CD14-positive monocyte (primary cell): ENCODE results near the gene RPTOR. TPM values are rescaled to one million over a fixed set of nuclear protein-coding genes. Genes with fewer than 3 reads are reported as not detected.

ENCODE experiments used
- DNase-seq, 3 donors: peaks; one replicate each; pipeline ENCODE4 v3.0.0-alpha.2; 2011 to 2022
- H2AFZ ChIP-seq: 2 replicates; pipeline ENCODE4 v1.6.0; 2012; ENCODE audit warnings: mild to moderate bottlenecking, low read depth, low read length, inconsistent platforms; ENCODE audit not compliant: insufficient read depth, poor library complexity, severe bottlenecking
- H3K27ac ChIP-seq, 2 donors: 1 replicate in 1 of 2; 2 replicates in 1 of 2; pipeline ENCODE4 v1.5.1; 2012 to 2013; ENCODE audit warnings: low read length in 2 of 2, control low read depth in 1 of 2, inconsistent platforms in 1 of 2, low read depth in 1 of 2, mild to moderate bottlenecking in 1 of 2
- H3K27me3 ChIP-seq, 2 donors: one replicate each; pipeline versions ENCODE4 v1.6.0 to v1.6.1; 2011 to 2013; ENCODE audit warnings: low read length in 2 of 2; ENCODE audit not compliant: control insufficient read depth in 2 of 2, insufficient read depth in 2 of 2
- H3K36me3 ChIP-seq, 2 donors: replicated peaks in 1 of 2; 1 replicate in 1 of 2; 2 replicates in 1 of 2; pipeline versions ENCODE4 v1.5.1 to v1.6.1; 2012 to 2013; ENCODE audit warnings: low read length in 2 of 2, control low read depth in 1 of 2, inconsistent platforms in 1 of 2, mild to moderate bottlenecking in 1 of 2; ENCODE audit not compliant: insufficient read depth in 2 of 2, control insufficient read depth in 1 of 2
- H3K4me1 ChIP-seq, 2 donors: 1 replicate in 1 of 2; 2 replicates in 1 of 2; pipeline versions ENCODE4 v1.5.1 to v1.6.1; 2012 to 2013; ENCODE audit warnings: low read length in 2 of 2, control low read depth in 1 of 2, inconsistent platforms in 1 of 2, mild to moderate bottlenecking in 1 of 2, moderate library complexity in 1 of 2; ENCODE audit not compliant: insufficient read depth in 2 of 2, control insufficient read depth in 1 of 2
- H3K4me2 ChIP-seq: replicated peaks from 2 replicates; pipeline ENCODE3; 2012; ENCODE audit warnings: low read length, moderate library complexity, mild to moderate bottlenecking; ENCODE audit not compliant: poor library complexity, severe bottlenecking; ENCODE audit errors: extremely low read depth
- H3K4me3 ChIP-seq, 3 experiments: fragments of 200-600 bp in 1 of 3; sonication (generic) in 1 of 3; replicated peaks in 1 of 3; 1 replicate in 2 of 3; 2 replicates in 1 of 3; pipeline ENCODE4 v1.5.1; 2011 to 2013; ENCODE audit warnings: low read length in 3 of 3, mild to moderate bottlenecking in 3 of 3, control low read depth in 2 of 3, low read depth in 2 of 3, inconsistent platforms in 1 of 3, moderate library complexity in 1 of 3
- H3K79me2 ChIP-seq: 2 replicates; pipeline ENCODE4 v1.6.0; 2012; ENCODE audit warnings: mild to moderate bottlenecking, control low read depth, inconsistent platforms, low read length, moderate library complexity; ENCODE audit not compliant: insufficient read depth
- H3K9ac ChIP-seq: 2 replicates; pipeline ENCODE4 v1.6.0; 2017; ENCODE audit warnings: low read length, mild to moderate bottlenecking; ENCODE audit not compliant: insufficient read depth, poor library complexity, severe bottlenecking
- H3K9me3 ChIP-seq, 2 donors: replicated peaks in 1 of 2; 1 replicate in 1 of 2; 2 replicates in 1 of 2; pipeline versions ENCODE4 v1.5.1 to v1.6.1; 2012 to 2013; ENCODE audit warnings: low read length in 2 of 2, control low read depth in 1 of 2; ENCODE audit not compliant: control insufficient read depth in 1 of 2, insufficient read depth in 1 of 2
- H4K20me1 ChIP-seq: 2 replicates; pipeline ENCODE4 v1.6.0; 2012; ENCODE audit warnings: mild to moderate bottlenecking, low read length, control low read depth, moderate library complexity; ENCODE audit not compliant: insufficient read depth
- H3K27ac Mint-ChIP-seq, 7 donors: one replicate each; pipeline ENCODE4 v1.8.0; 2020; ENCODE audit warnings: mild to moderate bottlenecking in 7 of 7, mixed read lengths in 7 of 7, moderate library complexity in 6 of 7, inconsistent platforms in 2 of 7
- H3K27me3 Mint-ChIP-seq, 3 donors: one replicate each; pipeline ENCODE4 v1.8.0; 2021 to 2022; ENCODE audit warnings: low read depth in 3 of 3, mild to moderate bottlenecking in 3 of 3, mixed read lengths in 3 of 3, moderate library complexity in 3 of 3, inconsistent platforms in 1 of 3
- H3K36me3 Mint-ChIP-seq, 2 donors: one replicate each; pipeline ENCODE4 v1.8.0; 2020; ENCODE audit warnings: mixed read lengths in 2 of 2, inconsistent platforms in 1 of 2, mild to moderate bottlenecking in 1 of 2
- H3K4me1 Mint-ChIP-seq: one replicate; pipeline ENCODE4 v1.8.0; 2020; ENCODE audit warnings: mild to moderate bottlenecking, mixed read lengths
- H3K4me3 Mint-ChIP-seq, 2 donors: one replicate each; pipeline ENCODE4 v1.8.0; 2020; ENCODE audit warnings: mild to moderate bottlenecking in 2 of 2, mixed read lengths in 2 of 2, moderate library complexity in 1 of 2
- H3K9me3 Mint-ChIP-seq, 7 donors: one replicate each; pipeline ENCODE4 v1.8.0; 2020 to 2022; ENCODE audit warnings: mixed read lengths in 7 of 7, mild to moderate bottlenecking in 6 of 7, moderate library complexity in 6 of 7, inconsistent platforms in 2 of 7
- CTCF ChIP-seq: fragments of 200-600 bp; IDR thresholded peaks from one replicate; pipeline ENCODE4 v1.8.0; 2022; ENCODE audit warnings: antibody characterized with exemption, mild to moderate bottlenecking
- WGBS: methylation state at CpG from one replicate; pipeline ENCODE4 v1.1.5; 2013; ENCODE audit warnings: missing lambda C conversion rate; ENCODE audit not compliant: insufficient coverage; 5-methylcytosine and 5-hydroxymethylcytosine counted together
- intact Hi-C, 2 donors: fragments of 100-400 bp; cut with micrococcal nuclease; formaldehyde crosslinking; loops; one replicate each; pipeline versions ENCODE4 v1.15.0 to v1.15.1; 2023
- polyA plus RNA-seq, 3 donors: library from polyadenylated mRNA; depleted of rRNA in 1 of 3; unstranded in 2 of 3; stranded (reverse) in 1 of 3; fragments of 300-500 nt in 2 of 3; fragments of >200 nt in 1 of 3; fragmentation: Illumina TruSeq in 2 of 3; gene quantifications; 1 replicate in 2 of 3; 2 replicates in 1 of 3; pipeline ENCODE4 v1.2.3, GENCODE V29; 2012 to 2021

The RPTOR gene
- polyA plus RNA-seq, 3 donors, result 1.1 to 8.7 (median 2.6) TPM

- intact Hi-C loops, result no loop called here
- peaks cover 23% of the 10 kb centered on the region for H3K4me1 Mint-ChIP-seq
These were observed 290.2 kb downstream of the RPTOR start for GRCh38 chr17:80834893-80835275.

GRCh38 chr17:80835816-80836657, 291.4 kb downstream of the RPTOR start:
- Histone ChIP-seq H2AFZ (no peak overlapping the region), H3K4me1 (peaks cover 13 to 15% of the 10 kb centered on the region in 2 donors), H3K9ac (no peak overlapping the region), H3K27ac (no peak overlapping the region), H3K4me2 (no peak overlapping the region), H3K9me3 (no peaks in the 10 kb centered on the region), H4K20me1 (no peaks in the 10 kb centered on the region), H3K4me3 (no peak overlapping the region), H3K79me2 (no peaks in the 10 kb centered on the region), H3K36me3 (peaks cover 8 to 18% of the 10 kb centered on the region in 2 donors), H3K27me3 (no peaks in the 10 kb centered on the region)
- peak overlapping the region in 3 of 7 donors; percentile 5 to 49 (median 25) for H3K27ac Mint-ChIP-seq
- H3K4me3 Mint-ChIP-seq, result no peak overlapping the region
- H3K9me3 Mint-ChIP-seq, result peaks cover 0 to 3% (median 0%) of the 10 kb centered on the region in 7 donors
- intact Hi-C loops, result no loop called here
- DNase-seq, result no peak
- TF ChIP-seq CTCF, result no peak
- peaks cover 19% of the 10 kb centered on the region for H3K4me1 Mint-ChIP-seq
- H3K27me3 Mint-ChIP-seq, result no peaks in the 10 kb centered on the region
- H3K36me3 Mint-ChIP-seq, result peaks cover 21% of the 10 kb centered on the region in 2 donors
- WGBS, result 97% methylated on average over 26 of the region's 30 CpGs

More at GRCh38 chr17:80834893-80835275, 290.2 kb downstream of the RPTOR start:
- Histone ChIP-seq H4K20me1 (no peaks in the 10 kb centered on the region), H3K79me2 (no peaks in the 10 kb centered on the region), H2AFZ (no peak overlapping the region), H3K27me3 (no peaks in the 10 kb centered on the region), H3K4me2 (no peak overlapping the region), H3K27ac (no peak overlapping the region), H3K9me3 (no peaks in the 10 kb centered on the region), H3K36me3 (peaks cover 8 to 11% of the 10 kb centered on the region in 2 donors), H3K4me3 (no peak overlapping the region), H3K4me1 (peaks cover 13 to 15% of the 10 kb centered on the region in 2 donors), H3K9ac (no peak overlapping the region)
- Mint-ChIP-seq H3K27me3 (no peaks in the 10 kb centered on the region), H3K4me3 (no peak overlapping the region), H3K36me3 (peaks cover 21 to 28% of the 10 kb centered on the region in 2 donors), H3K9me3 (peaks cover 0 to 3% (median 0%) of the 10 kb centered on the region in 7 donors), H3K27ac (no peak overlapping the region)
- no peak for TF ChIP-seq CTCF
- DNase-seq, result no peak
- 100% methylated on average over 1 of the region's 2 CpGs for WGBS
